ENCODE data around the gene TMCC1. TPM values are rescaled to one million over a fixed set of nuclear protein-coding genes. Genes with fewer than 3 reads are reported as not detected.
"Not testable (repeated sequence)": the region's sequence is repeated elsewhere in the genome, so short reads cannot be mapped to it uniquely, and the experiment has no call there.

TMCC1 gene
- total RNA-seq, 2 donors from 2014 or later: 10.1 to 13.2 TPM

GRCh38 chr3:129857899-129858298, 35.6 kb downstream of the TMCC1 start:
- intact Hi-C loops (cut with DNase I): no loop called here
- WGBS, 2 donors: 77 to 82% methylated on average over 1 of the region's 1 CpG
- H3K36me3 ChIP-seq (replicated peaks in 1 of 2; ENCODE audit: insufficient read depth in 1 of 2, low read depth in 2 of 2): no peaks in the 10 kb centered on the region
- no peak overlapping the region for H3K4me3 ChIP-seq
- no peaks in the 10 kb centered on the region for H3K27me3 ChIP-seq
- DNase-seq (no peak), ATAC-seq (no peak)
- H3K9me3 ChIP-seq: no peaks in the 10 kb centered on the region
- peaks cover 22% of the 10 kb centered on the region for H3K4me1 ChIP-seq
- TF ChIP-seq CTCF (IDR thresholded peaks at IDR 0.05) (no peak), POLR2A (IDR thresholded peaks at IDR 0.05) (no peak)
- H3K27ac ChIP-seq: no peak overlapping the region

- H3K36me3 ChIP-seq (replicated peaks in 1 of 2; ENCODE audit: insufficient read depth in 1 of 2, low read depth in 2 of 2); intact Hi-C loops (cut with DNase I); H3K9me3 ChIP-seq; H3K4me3 ChIP-seq; DNase-seq; ATAC-seq; H3K27me3 ChIP-seq; H3K27ac ChIP-seq: not testable (repeated sequence)
- 57 to 60% methylated on average over 5 of the region's 5 CpGs for WGBS, 2 donors
- H3K4me1 ChIP-seq: peaks cover 22% of the 10 kb centered on the region
Measured at GRCh38 chr3:129856790-129857189, 36.7 kb downstream of the TMCC1 start.

GRCh38 chr3:129855832-129856419, 37.6 kb downstream of the TMCC1 start:
- ATAC-seq (peak; percentile 65), DNase-seq (no peak)
- 67 to 83% methylated on average over 5 of the region's 5 CpGs for WGBS, 2 donors
- Histone ChIP-seq H3K4me3 (no peak overlapping the region), H3K36me3 (replicated peaks in 1 of 2; ENCODE audit: insufficient read depth in 1 of 2, low read depth in 2 of 2) (no peaks in the 10 kb centered on the region), H3K9me3 (no peaks in the 10 kb centered on the region), H3K27ac (peak overlapping the region in 2 of 4 donors; percentile 27 to 34), H3K4me1 (peaks cover 22% of the 10 kb centered on the region), H3K27me3 (no peaks in the 10 kb centered on the region)
- intact Hi-C loops (cut with DNase I): no loop called here
- TF ChIP-seq POLR2A (IDR thresholded peaks at IDR 0.05) (no peak), CTCF (IDR thresholded peaks at IDR 0.05) (no peak)

- ATAC-seq: no peak
- TF ChIP-seq CTCF (IDR thresholded peaks at IDR 0.05): no peak
- TF ChIP-seq POLR2A (IDR thresholded peaks at IDR 0.05): no peak
- H3K27ac ChIP-seq: peak overlapping the region in 1 of 4 donors; percentile 27
Measured at GRCh38 chr3:129855170-129855831, 38.2 kb downstream of the TMCC1 start.

GRCh38 chr3:129854460-129854859, 39.1 kb downstream of the TMCC1 start:
- Histone ChIP-seq H3K4me1 (peaks cover 22% of the 10 kb centered on the region), H3K27ac (no peak overlapping the region), H3K36me3 (replicated peaks in 1 of 2; ENCODE audit: insufficient read depth in 1 of 2, low read depth in 2 of 2) (no peaks in the 10 kb centered on the region), H3K9me3 (no peaks in the 10 kb centered on the region), H3K4me3 (no peak overlapping the region), H3K27me3 (no peaks in the 10 kb centered on the region)
- intact Hi-C loops (cut with DNase I): no loop called here
- TF ChIP-seq CTCF (IDR thresholded peaks at IDR 0.05): no peak
- TF ChIP-seq POLR2A (IDR thresholded peaks at IDR 0.05): no peak
- 96 to 100% methylated on average over 1 of the region's 1 CpG for WGBS, 2 donors
- DNase-seq (no peak), ATAC-seq (no peak)

More at GRCh38 chr3:129855170-129855831, 38.2 kb downstream of the TMCC1 start:
- Histone ChIP-seq H3K4me1 (peaks cover 22% of the 10 kb centered on the region), H3K27me3 (no peaks in the 10 kb centered on the region), H3K9me3 (no peaks in the 10 kb centered on the region), H3K4me3 (no peak overlapping the region), H3K36me3 (replicated peaks in 1 of 2; ENCODE audit: insufficient read depth in 1 of 2, low read depth in 2 of 2) (no peaks in the 10 kb centered on the region)
- DNase-seq: no peak
- intact Hi-C loops (cut with DNase I): no loop called here
- 51% methylated on average over 2 of the region's 2 CpGs for WGBS, 2 donors
